ENCODE results near the gene CD300C.

GRCh38 chr17:74550602-74551001, 4.7 kb upstream of the CD300C start:
- TF ChIP-seq, protein P1, sequence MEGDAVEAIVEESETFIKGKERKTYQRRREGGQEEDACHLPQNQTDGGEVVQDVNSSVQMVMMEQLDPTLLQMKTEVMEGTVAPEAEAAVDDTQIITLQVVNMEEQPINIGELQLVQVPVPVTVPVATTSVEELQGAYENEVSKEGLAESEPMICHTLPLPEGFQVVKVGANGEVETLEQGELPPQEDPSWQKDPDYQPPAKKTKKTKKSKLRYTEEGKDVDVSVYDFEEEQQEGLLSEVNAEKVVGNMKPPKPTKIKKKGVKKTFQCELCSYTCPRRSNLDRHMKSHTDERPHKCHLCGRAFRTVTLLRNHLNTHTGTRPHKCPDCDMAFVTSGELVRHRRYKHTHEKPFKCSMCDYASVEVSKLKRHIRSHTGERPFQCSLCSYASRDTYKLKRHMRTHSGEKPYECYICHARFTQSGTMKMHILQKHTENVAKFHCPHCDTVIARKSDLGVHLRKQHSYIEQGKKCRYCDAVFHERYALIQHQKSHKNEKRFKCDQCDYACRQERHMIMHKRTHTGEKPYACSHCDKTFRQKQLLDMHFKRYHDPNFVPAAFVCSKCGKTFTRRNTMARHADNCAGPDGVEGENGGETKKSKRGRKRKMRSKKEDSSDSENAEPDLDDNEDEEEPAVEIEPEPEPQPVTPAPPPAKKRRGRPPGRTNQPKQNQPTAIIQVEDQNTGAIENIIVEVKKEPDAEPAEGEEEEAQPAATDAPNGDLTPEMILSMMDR (conservative IDR thresholded peaks at IDR 0.05 in 1 of 2, IDR thresholded peaks at IDR 0.05 in 1 of 2; ENCODE audit: low read depth in 1 of 2, low read length in 2 of 2): no peak
- TF ChIP-seq EZH2 (IDR thresholded peaks at IDR 0.05; ENCODE audit: low read length, missing control alignments): no peak
